Progenitor cell of endocrine pancreas (in vitro differentiated cells): ENCODE results near the gene ABAT. TPM values are rescaled to one million over a fixed set of nuclear protein-coding genes. Genes with fewer than 3 reads are reported as not detected.
"Not testable (repeated sequence)": the region's sequence is repeated elsewhere in the genome, so short reads cannot be mapped to it uniquely, and the experiment has no call there.

Experiments
- DNase-seq: peaks from one replicate; pipeline ENCODE4 v3.0.0; 2021; ENCODE audit warnings: low spot score; ENCODE audit not compliant: unreplicated experiment
- H3K27ac Mint-ChIP-seq: 2 replicates; pipeline ENCODE4 v1.8.0; 2021; ENCODE audit warnings: mild to moderate bottlenecking, moderate library complexity, mixed read lengths
- H3K27me3 Mint-ChIP-seq: 2 replicates; pipeline ENCODE4 v1.8.0; 2021; ENCODE audit warnings: mixed read lengths
- H3K36me3 Mint-ChIP-seq: 2 replicates; pipeline ENCODE4 v1.8.0; 2022; ENCODE audit warnings: mixed read lengths; ENCODE audit not compliant: insufficient read depth
- H3K4me1 Mint-ChIP-seq: 2 replicates; pipeline ENCODE4 v1.8.0; 2021; ENCODE audit warnings: low read depth, mixed read lengths
- H3K4me3 Mint-ChIP-seq: 2 replicates; pipeline ENCODE4 v1.8.0; 2021; ENCODE audit warnings: low read depth, mild to moderate bottlenecking, moderate library complexity, mixed read lengths
- H3K9me3 Mint-ChIP-seq: 2 replicates; pipeline ENCODE4 v1.8.0; 2021; ENCODE audit warnings: low read depth, mixed read lengths
- CTCF ChIP-seq: fragments of 200-600 bp; sonication (generic); IDR thresholded peaks from one replicate; pipeline ENCODE4 v1.5.0; 2021; ENCODE audit warnings: antibody characterized with exemption, mild to moderate bottlenecking; ENCODE audit not compliant: unreplicated experiment
- total RNA-seq: library from RNA; stranded (reverse); gene quantifications from 2 replicates; pipeline ENCODE4 v1.2.1, GENCODE V29; 2021

Gene ABAT
- total RNA-seq, 1 donor from 2014 or later, result 24.7 TPM

GRCh38 chr16:8782673-8783072, 108.3 kb downstream of the ABAT start:
- Mint-ChIP-seq H3K4me3 (no peak overlapping the region), H3K27ac (no peak overlapping the region), H3K4me1 (peaks cover 7% of the 10 kb centered on the region), H3K27me3 (no peaks in the 10 kb centered on the region), H3K36me3 (peaks cover 15% of the 10 kb centered on the region), H3K9me3 (no peaks in the 10 kb centered on the region)
- TF ChIP-seq CTCF, result no peak
- DNase-seq, result no peak

GRCh38 chr16:8785408-8785807, 111.0 kb downstream of the ABAT start:
- Mint-ChIP-seq H3K4me1 (peaks cover 7% of the 10 kb centered on the region), H3K27me3 (no peaks in the 10 kb centered on the region), H3K36me3 (peaks cover 6% of the 10 kb centered on the region), H3K27ac (no peak overlapping the region), H3K9me3 (no peaks in the 10 kb centered on the region), H3K4me3 (no peak overlapping the region)
- DNase-seq, result no peak
- no peak for TF ChIP-seq CTCF

DNA sequence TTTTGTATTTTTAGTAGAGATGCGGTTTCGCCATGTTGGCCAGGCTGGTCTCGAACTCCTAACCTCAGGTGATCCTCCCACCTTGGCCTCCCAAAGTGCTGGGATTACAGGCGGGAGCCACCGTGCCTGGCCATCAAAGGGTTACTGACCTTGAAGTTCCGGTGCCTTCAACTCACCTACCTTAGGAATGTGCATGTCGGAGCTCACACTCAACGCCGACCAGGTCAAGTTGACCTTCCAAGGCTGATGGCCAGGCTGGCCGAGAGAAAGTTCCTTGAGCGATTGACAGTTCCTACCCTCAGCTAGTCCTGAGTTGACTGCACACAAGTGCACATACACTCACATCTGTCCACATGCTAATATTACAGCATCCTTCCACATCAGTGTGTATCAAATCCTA, 111.9 kb downstream of the ABAT start:
- DNase-seq, H3K9me3 Mint-ChIP-seq, H3K4me3 Mint-ChIP-seq, H3K27me3 Mint-ChIP-seq, H3K36me3 Mint-ChIP-seq, H3K27ac Mint-ChIP-seq, H3K4me1 Mint-ChIP-seq: not testable (repeated sequence)

DNA sequence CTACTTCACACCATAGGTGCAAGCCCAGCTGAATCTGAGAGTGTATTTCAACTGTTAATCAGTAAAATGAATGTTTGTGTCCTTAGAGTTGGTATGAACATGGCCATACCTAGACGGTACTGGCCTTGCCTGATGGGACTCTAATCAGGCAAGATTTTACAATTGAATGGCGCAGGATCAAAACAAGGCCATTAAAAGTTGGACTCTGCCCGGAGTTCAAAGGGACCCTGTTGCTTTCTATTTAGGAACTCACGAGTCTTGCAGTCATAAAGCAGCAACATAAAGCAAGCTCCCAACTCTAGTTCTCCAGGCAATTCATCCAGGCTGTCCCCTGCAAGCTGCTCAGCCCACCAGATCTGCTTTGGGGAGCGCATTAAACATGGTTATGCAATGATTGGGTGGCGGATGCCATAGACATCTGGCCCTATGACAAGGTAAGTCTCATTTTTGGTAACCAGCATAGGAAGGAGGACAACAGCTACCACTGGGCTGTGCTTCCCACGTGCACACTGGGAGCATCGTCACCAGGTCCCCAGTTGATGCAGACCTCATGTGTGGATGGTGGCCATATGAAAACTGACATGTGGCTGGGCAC, 114.3 kb downstream of the ABAT start:
- Mint-ChIP-seq H3K36me3 (no peaks in the 10 kb centered on the region), H3K4me3 (no peak overlapping the region), H3K27me3 (no peaks in the 10 kb centered on the region), H3K27ac (no peak overlapping the region), H3K9me3 (no peaks in the 10 kb centered on the region), H3K4me1 (peaks cover 4% of the 10 kb centered on the region)
- no peak for DNase-seq
- no peak for TF ChIP-seq CTCF

GRCh38 chr16:8795091-8795490, 120.7 kb downstream of the ABAT start:
- DNase-seq, result no peak
- no peaks in the 10 kb centered on the region for H3K36me3 Mint-ChIP-seq
- no peaks in the 10 kb centered on the region for H3K9me3 Mint-ChIP-seq
- no peak overlapping the region for H3K27ac Mint-ChIP-seq
- no peak overlapping the region for H3K4me3 Mint-ChIP-seq
- peaks cover 12% of the 10 kb centered on the region for H3K4me1 Mint-ChIP-seq
- no peak for TF ChIP-seq CTCF
- no peaks in the 10 kb centered on the region for H3K27me3 Mint-ChIP-seq

- Mint-ChIP-seq H3K4me1 (peaks cover 12% of the 10 kb centered on the region), H3K36me3 (no peaks in the 10 kb centered on the region), H3K9me3 (no peaks in the 10 kb centered on the region), H3K27me3 (no peaks in the 10 kb centered on the region), H3K27ac (no peak overlapping the region), H3K4me3 (peak overlapping the region; percentile 94)
- no peak for DNase-seq
- TF ChIP-seq CTCF, result no peak
Observed at GRCh38 chr16:8795818-8796217, 121.4 kb downstream of the ABAT start.
